ENCODE measurements around the gene SLC39A3.

DNA sequence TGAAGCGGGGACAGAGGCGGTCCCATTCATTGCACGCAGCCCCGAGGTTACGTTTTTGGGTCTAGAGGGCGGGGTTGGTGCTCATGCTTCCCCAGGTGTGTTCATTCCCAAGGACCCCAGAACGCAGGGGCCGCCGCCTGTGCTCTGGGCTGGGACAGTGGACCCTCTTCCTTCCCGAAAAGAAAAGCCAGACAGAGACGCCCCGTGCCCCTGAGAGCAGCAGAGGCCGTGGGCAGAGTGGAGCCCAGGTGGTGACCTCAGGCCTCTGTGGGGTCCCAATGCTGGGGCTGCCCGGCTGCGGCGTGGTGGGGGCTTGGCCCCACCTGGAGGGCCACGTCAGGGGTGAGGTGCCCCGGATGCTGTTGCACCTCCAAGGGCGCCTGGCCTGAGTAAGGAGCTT, 27.9 kb upstream of the SLC39A3 start:
- TF ChIP-seq, protein P1, sequence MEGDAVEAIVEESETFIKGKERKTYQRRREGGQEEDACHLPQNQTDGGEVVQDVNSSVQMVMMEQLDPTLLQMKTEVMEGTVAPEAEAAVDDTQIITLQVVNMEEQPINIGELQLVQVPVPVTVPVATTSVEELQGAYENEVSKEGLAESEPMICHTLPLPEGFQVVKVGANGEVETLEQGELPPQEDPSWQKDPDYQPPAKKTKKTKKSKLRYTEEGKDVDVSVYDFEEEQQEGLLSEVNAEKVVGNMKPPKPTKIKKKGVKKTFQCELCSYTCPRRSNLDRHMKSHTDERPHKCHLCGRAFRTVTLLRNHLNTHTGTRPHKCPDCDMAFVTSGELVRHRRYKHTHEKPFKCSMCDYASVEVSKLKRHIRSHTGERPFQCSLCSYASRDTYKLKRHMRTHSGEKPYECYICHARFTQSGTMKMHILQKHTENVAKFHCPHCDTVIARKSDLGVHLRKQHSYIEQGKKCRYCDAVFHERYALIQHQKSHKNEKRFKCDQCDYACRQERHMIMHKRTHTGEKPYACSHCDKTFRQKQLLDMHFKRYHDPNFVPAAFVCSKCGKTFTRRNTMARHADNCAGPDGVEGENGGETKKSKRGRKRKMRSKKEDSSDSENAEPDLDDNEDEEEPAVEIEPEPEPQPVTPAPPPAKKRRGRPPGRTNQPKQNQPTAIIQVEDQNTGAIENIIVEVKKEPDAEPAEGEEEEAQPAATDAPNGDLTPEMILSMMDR (IDR thresholded peaks at IDR 0.05; ENCODE audit: low read depth, low read length, poor library complexity, severe bottlenecking): no peak
- TF ChIP-seq EZH2phosphoT487 (IDR thresholded peaks at IDR 0.05; ENCODE audit: borderline replicate concordance, low read length): no peak

Data from DOHH2 (cell line).